Fibroblast of lung (primary cell): ENCODE measurements around the gene CLOCK. TPM values are rescaled to one million over a fixed set of nuclear protein-coding genes. Genes with fewer than 3 reads are reported as not detected.

Experiments used
- DNase-seq, 2 donors: peaks; one replicate each; pipeline versions ENCODE4 v3.0.0 to v3.0.0-alpha.2; 2010; ENCODE audit warnings: low read depth in 2 of 2
- H2AFZ ChIP-seq: 2 replicates; pipeline ENCODE4 v1.5.1; 2012; ENCODE audit warnings: low read length, control low read depth, inconsistent platforms
- H3K27ac ChIP-seq: 2 replicates; pipeline ENCODE4 v1.5.1; 2011; ENCODE audit warnings: low read length, control low read depth; ENCODE audit not compliant: insufficient read depth
- H3K27me3 ChIP-seq: 2 replicates; pipeline ENCODE4 v1.5.1; 2011; ENCODE audit warnings: mild to moderate bottlenecking, low read length; ENCODE audit not compliant: control insufficient read depth, insufficient read depth
- H3K36me3 ChIP-seq: 2 replicates; pipeline ENCODE4 v1.5.1; 2011; ENCODE audit warnings: low read length; ENCODE audit not compliant: control insufficient read depth, insufficient read depth
- H3K4me1 ChIP-seq: 2 replicates; pipeline ENCODE4 v1.5.1; 2011; ENCODE audit warnings: low read length; ENCODE audit not compliant: control insufficient read depth, insufficient read depth; ENCODE audit errors: extremely low read depth
- H3K4me2 ChIP-seq: 2 replicates; pipeline ENCODE4 v1.5.1; 2011; ENCODE audit warnings: low read length, control low read depth; ENCODE audit not compliant: insufficient read depth; ENCODE audit errors: extremely low read depth
- H3K4me3 ChIP-seq, 4 experiments: fragments of 200-600 bp in 1 of 4; sonication (generic) in 1 of 4; replicated peaks in 1 of 4; 2 replicates each; pipeline ENCODE4 v1.5.1; 2011 to 2016; ENCODE audit warnings: low read length in 4 of 4, low read depth in 3 of 4, mild to moderate bottlenecking in 3 of 4, control low read depth in 2 of 4, inconsistent platforms in 1 of 4, mixed read lengths in 1 of 4; ENCODE audit not compliant: insufficient read depth in 1 of 4; ENCODE audit errors: control extremely low read depth in 1 of 4
- H3K79me2 ChIP-seq: 2 replicates; pipeline ENCODE4 v1.5.1; 2012; ENCODE audit warnings: mild to moderate bottlenecking, low read length, inconsistent platforms; ENCODE audit not compliant: control insufficient read depth, insufficient read depth
- H3K9ac ChIP-seq: 2 replicates; pipeline ENCODE4 v1.5.1; 2011; ENCODE audit warnings: mild to moderate bottlenecking, low read length, control low read depth; ENCODE audit not compliant: insufficient read depth
- H3K9me3 ChIP-seq: 2 replicates; pipeline ENCODE4 v1.5.1; 2012; ENCODE audit warnings: low read depth, low read length; ENCODE audit not compliant: control insufficient read depth, insufficient read depth
- H4K20me1 ChIP-seq: 2 replicates; pipeline ENCODE4 v1.5.1; 2011; ENCODE audit warnings: low read length; ENCODE audit not compliant: control insufficient read depth, insufficient read depth; ENCODE audit errors: extremely low read depth
- CTCF ChIP-seq, 2 donors: IDR thresholded peaks in 1 of 2; conservative IDR thresholded peaks in 1 of 2; 1 replicate in 1 of 2; 2 replicates in 1 of 2; pipeline ENCODE4 v1.5.1; 2011 to 2012; ENCODE audit warnings: low read length in 2 of 2, control low read depth in 1 of 2, inconsistent platforms in 1 of 2, low read depth in 1 of 2, mild to moderate bottlenecking in 1 of 2
- EZH2 ChIP-seq: IDR thresholded peaks from 2 replicates; pipeline ENCODE4 v1.5.1; 2012; ENCODE audit warnings: low read length, control low read depth, mild to moderate bottlenecking; ENCODE audit errors: missing control alignments
- polyA plus RNA-seq, 2 donors: library from polyadenylated mRNA; depleted of rRNA in 1 of 2; stranded (reverse) in 1 of 2; unstranded in 1 of 2; fragments of >200 nt; gene quantifications; 2 replicates each; pipeline ENCODE4 v1.2.1, GENCODE V29; 2011 to 2012; ENCODE audit warnings: missing spikeins in 1 of 2
- total RNA-seq: library from RNA; depleted of rRNA; stranded (reverse); fragments of >200 nt; gene quantifications from 2 replicates; pipeline ENCODE4 v1.2.1, GENCODE V29; 2014

The CLOCK gene
- total and polyA plus RNA-seq, 2 donors (not counting 1 experiment from before 2014, with no cell fraction given), result 26.1 to 27.4 TPM

- peaks cover 58% of the 10 kb centered on the region for H3K79me2 ChIP-seq
- no peak for DNase-seq
Measured at GRCh38 chr4:55538531-55538930, 8.2 kb downstream of the CLOCK start.

GRCh38 chr4:55534306-55534705 lies 12.4 kb downstream of the CLOCK start:
- H3K9ac ChIP-seq, result no peak overlapping the region
- no peak for DNase-seq

More at GRCh38 chr4:55538531-55538930, 8.2 kb downstream of the CLOCK start:
- Histone ChIP-seq H3K9me3 (no peaks in the 10 kb centered on the region), H3K4me3 (no peak overlapping the region), H3K9ac (no peak overlapping the region), H3K27me3 (no peaks in the 10 kb centered on the region), H4K20me1 (no peaks in the 10 kb centered on the region), H3K27ac (no peak overlapping the region), H2AFZ (no peak overlapping the region), H3K36me3 (no peaks in the 10 kb centered on the region), H3K4me2 (no peak overlapping the region), H3K4me1 (no peaks in the 10 kb centered on the region)
- TF ChIP-seq EZH2 (no peak), CTCF (conservative IDR thresholded peaks at IDR 0.05 in 1 of 2, IDR thresholded peaks at IDR 0.05 in 1 of 2; ENCODE audit: low read depth in 1 of 2, low read length in 2 of 2) (no peak)

GRCh38 chr4:55530691-55531090 lies 16.0 kb downstream of the CLOCK start:
- H2AFZ ChIP-seq, result no peak overlapping the region
- H3K4me2 ChIP-seq, result no peak overlapping the region
- H3K9ac ChIP-seq, result no peak overlapping the region
- no peaks in the 10 kb centered on the region for H3K4me1 ChIP-seq
- no peak overlapping the region for H3K27ac ChIP-seq
- no peaks in the 10 kb centered on the region for H3K36me3 ChIP-seq
- no peak overlapping the region for H3K4me3 ChIP-seq
- no peaks in the 10 kb centered on the region for H4K20me1 ChIP-seq
- no peak for TF ChIP-seq CTCF (conservative IDR thresholded peaks at IDR 0.05 in 1 of 2, IDR thresholded peaks at IDR 0.05 in 1 of 2; ENCODE audit: low read depth in 1 of 2, low read length in 2 of 2)
- no peak for TF ChIP-seq EZH2
- H3K9me3 ChIP-seq, result no peaks in the 10 kb centered on the region
- no peak for DNase-seq
- H3K79me2 ChIP-seq, result peaks cover 38% of the 10 kb centered on the region
- H3K27me3 ChIP-seq, result no peaks in the 10 kb centered on the region

More at GRCh38 chr4:55534306-55534705, 12.4 kb downstream of the CLOCK start:
- Histone ChIP-seq H3K4me1 (no peaks in the 10 kb centered on the region), H3K27me3 (no peaks in the 10 kb centered on the region), H3K36me3 (no peaks in the 10 kb centered on the region), H4K20me1 (no peaks in the 10 kb centered on the region), H3K4me2 (no peak overlapping the region), H3K9me3 (no peaks in the 10 kb centered on the region), H3K27ac (no peak overlapping the region), H2AFZ (no peak overlapping the region), H3K4me3 (no peak overlapping the region), H3K79me2 (peaks cover 49% of the 10 kb centered on the region)
- no peak for TF ChIP-seq EZH2
- no peak for TF ChIP-seq CTCF (conservative IDR thresholded peaks at IDR 0.05 in 1 of 2, IDR thresholded peaks at IDR 0.05 in 1 of 2; ENCODE audit: low read depth in 1 of 2, low read length in 2 of 2)
